ENCODE measurements around the gene C10orf67.
"Not testable (repeated sequence)": the region's sequence is repeated elsewhere in the genome, so short reads cannot be mapped to it uniquely, and the experiment has no call there.

C10orf67 gene

DNA sequence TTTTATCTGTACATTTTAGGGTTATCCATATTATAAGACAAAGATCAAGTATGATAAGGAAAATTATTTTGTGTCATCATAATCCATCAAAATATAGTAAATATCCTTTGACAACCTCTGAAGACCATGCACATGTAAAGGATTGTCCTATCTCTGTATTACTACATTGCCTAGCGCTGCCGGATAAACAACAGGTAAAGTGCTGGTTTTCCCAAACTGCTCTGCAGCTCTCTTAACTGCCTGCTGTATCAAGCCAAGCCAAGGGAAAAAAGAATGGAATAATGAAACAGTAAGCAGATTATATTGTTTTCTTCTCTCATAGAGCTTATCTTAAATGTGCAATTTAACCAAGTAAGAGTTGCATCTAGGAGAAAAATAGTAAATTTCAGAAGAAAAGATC is 81.7 kb downstream of the C10orf67 start:
- DNase-seq, result no peak

GRCh38 chr10:23258516-23258915 is 86.1 kb downstream of the C10orf67 start:
- DNase-seq, result no peak

DNA sequence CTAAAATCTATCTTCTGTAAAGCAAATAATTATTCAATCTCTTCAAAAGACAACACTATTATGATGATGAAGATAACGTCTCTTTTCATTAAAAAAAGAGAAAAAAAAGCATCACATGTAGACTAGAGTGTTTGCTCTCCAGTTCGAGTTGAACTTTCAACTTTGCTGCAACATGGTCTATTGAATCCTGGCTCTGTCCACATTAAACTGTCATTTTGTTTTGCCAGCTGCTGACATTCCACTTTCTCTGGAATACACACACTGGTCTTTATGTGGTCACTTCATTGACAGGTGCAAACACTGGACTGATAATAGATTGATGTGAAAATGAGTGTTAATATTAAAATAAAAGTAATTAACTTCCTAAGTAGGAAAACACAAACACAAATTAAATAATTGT is 90.8 kb downstream of the C10orf67 start:
- no peak for DNase-seq

GRCh38 chr10:23252859-23253258 is 91.7 kb downstream of the C10orf67 start:
- not testable (repeated sequence) for DNase-seq

- not testable (repeated sequence) for DNase-seq
These were observed 102.8 kb downstream of the C10orf67 start for GRCh38 chr10:23241779-23242178.

DNA sequence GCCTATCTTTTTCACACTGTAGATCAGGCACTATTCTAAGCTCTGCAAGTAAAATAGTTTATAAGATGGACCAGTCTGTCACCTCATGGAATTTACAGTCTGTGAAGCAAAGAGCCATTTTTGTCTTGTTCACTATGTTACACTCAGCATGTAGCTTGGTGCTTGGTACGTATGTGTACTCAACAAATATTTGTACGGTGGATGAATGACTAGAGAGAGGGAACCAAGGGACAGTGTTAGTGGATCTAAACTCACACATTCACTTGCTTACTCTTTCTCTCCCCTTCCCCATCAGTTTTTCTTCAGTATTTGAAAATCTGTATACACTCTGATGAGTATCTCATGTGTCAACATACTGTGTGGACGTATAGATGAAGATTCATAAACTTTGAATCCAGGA is 106.6 kb downstream of the C10orf67 start:
- no peak for DNase-seq

DNA sequence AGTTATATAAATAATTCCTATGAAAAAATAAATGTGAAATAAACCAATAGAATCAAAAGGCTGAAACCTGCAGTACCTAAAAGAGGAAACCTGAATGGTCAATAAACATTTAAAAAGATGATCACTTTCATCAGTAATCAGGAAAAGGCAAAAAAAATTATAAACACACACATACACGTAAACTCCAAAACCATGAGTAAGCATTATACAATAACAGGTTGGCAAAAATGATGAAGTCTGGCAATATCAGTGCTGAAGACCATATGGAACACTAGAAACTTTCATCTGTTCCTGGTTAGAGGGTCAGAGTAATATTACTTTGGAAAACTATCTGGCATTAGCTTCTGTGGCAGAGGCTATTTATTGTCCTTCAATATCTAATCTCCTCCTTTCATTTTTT is 114.0 kb downstream of the C10orf67 start:
- DNase-seq, result no peak

DNA sequence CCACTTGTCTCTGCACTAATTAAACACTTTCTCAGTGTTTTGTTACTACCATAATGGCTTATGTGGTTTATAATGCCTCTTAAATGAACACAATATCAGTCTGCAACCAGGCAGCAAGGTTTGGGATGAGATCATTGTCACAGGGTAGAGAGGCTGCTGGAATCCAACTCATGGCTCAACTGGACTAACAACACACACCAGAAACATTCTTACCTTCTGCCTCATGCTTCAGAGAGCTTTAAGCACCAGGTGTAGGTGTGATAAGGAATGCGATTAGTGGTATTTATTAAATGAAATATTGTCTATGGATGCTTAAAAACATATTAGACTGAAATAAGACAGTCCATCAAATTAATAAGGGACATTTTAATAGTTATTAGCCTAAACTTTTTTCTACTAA is 127.1 kb downstream of the C10orf67 start:
- DNase-seq, result no peak

GRCh38 chr10:23205972-23206642 is 138.5 kb downstream of the C10orf67 start:
- DNase-seq, result no peak

DNA sequence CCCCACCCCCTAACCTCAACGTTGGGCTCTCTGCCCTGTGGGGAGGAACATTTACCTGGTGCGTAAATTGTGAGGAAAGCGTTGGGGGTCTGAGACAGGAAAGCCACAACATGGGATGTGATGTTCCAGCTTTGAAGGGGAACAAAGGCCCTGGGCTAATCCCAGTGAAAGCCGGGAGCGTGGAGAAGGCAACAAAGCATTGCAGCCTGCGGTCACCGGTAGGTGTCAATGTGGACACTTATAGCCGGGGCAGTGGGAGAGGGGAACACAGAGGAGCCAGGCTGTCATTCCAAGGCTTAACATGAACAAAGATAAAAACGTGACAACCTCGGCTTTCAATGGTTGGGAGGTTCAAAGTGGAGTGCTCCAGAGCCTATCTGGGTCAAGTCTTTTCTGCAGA is 139.8 kb downstream of the C10orf67 start:
- DNase-seq, result no peak

DNA sequence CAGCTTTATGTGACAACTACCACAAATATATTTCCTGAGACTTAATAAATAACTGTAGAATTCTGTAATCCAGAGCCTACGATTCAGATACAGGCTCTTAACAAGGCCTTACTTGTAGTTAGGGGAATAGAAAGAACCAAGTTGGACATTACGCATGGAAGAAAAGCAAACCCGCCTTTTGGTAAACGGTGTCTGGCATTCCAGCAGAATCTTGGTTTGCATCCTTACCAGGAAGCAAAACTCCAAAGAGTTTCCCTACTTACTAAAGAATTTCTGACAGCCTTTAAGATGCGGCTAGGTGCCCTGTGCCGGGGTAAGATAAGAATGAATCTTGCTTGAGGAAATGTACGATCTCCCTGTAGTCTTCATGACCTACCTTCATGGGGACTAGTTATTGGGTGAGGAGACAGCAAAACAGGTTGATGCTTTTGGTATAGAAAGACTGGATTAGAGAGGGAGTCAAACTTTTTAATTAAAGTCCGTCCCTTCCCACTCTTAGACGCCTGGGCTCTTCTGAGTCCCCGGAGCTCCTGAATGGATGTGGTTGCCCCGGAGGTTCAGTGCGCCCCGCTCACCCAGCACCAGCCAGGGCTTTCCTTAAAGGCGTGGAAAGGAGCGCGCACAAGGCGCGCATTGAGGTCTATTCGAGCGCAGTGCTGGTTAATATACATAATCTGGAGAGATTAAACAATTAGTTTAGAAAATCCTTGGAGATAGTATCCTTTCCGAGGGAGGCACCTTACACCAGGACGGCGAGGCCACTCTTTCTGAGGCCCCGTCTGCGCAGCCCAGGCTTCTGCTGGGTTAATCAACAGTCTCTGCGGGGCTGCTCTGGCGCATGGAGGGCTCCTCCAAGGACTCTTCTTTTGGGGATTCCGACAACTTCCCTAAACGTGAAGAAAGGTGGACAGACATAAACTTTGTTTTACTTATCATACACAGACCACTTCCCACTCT is 140.9 kb downstream of the C10orf67 start:
- no peak for DNase-seq

GRCh38 chr10:23202779-23203178 is 141.8 kb downstream of the C10orf67 start:
- no peak for DNase-seq

DNA sequence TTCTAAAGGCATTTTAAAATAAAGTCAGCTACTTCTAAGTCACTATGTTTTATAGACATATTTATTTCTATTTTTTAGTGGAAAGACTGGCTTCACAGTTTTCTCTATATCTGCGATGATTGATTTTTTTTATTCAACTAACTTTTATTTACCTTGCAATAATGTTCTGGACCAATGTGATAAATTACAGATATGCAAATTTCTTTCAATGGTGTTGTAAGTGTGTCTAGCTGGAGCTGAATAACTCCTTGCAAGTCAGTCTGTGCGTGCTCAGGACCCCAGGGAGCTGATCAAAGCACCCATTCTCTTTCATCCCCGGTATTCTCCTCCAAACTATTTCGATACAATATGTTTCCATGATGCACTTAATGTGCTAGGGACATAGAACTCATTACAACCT is 142.8 kb downstream of the C10orf67 start:
- DNase-seq, result no peak

DNA sequence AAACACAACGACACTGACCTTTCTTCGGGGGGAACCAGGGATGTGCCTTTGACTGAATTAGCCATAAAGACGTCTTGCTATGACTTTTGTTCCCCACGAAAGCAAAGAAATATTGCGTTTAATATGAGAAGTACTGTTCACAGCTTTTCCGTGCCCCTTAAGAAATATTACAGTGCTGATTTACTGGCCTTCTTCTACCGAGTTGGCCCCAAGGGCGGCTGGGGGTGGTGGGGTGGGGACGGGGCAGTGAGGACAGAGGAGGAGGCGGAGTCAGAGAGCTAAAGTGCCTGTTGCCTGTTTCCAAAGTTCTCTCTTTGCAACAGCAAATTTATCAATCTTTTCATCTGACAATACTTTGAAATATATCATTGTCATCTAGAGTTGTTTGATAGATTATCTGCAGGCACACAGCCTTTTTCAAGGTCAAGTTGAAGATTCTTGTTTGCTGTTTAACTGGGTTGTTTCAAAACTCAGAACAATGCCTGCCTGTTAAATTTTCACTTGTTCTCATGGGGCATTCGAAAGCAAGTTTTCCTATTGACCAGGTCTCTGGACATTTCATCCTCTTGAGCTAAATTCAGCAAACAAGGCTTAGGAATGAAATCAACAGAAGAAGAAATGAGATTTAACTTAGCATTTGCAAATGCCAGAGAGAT is 143.5 kb downstream of the C10orf67 start:
- no peak for DNase-seq

DNA sequence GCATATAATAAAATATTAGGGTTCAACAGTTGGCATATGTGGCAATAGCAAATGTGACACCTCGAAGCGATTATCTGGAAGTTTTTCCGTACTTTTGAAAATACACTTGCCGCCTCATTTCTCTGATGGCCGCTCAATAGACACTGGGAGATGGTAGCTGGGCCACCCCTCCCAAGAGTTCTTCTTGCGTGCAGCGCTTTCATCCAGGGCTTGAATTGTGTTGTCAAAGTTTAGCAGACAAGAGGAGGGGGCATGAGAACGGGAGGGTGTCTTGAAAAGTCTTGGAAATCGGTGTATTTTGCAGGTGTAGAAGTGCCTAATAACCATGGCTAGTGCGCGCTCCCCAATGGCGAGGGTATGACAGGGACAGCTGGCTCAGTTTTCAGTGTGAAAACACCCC is 144.0 kb downstream of the C10orf67 start:
- DNase-seq, result no peak

DNA sequence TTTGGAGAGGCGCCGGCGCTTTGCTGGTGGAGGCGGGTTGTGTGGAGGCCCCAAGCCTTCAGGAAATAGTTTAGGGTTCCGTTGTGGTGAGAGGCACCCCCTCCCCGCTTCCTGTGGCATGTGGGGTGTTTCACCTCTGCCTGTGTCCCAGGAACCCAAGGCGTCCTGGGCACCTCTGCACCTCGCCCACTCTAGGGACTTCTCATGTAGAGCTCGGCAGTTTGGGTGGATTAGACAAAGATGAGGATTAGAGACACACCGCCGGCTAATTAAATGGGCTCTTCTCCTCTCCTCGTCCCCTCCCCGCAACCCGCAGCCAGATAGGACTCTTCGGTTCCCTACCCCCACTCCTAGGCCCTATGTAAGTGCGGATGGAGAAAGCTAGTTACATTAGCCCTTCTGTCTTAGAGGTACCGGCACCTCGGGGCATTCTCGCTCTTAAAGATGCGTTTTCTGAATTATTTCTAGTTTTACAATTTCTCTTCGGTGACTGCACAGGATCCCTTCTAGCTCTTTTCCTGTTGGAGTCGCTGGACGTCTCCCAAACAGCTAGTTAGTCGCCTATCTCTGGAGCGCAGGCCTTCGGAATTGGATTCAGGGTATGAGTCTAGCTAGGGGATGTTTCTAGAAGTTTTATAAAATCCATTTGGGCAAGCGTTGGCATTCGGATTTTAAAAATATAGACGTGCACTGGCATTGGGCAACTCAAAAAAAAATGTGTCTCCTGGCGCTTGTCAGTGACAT is 144.7 kb downstream of the C10orf67 start:
- no peak for DNase-seq

DNA sequence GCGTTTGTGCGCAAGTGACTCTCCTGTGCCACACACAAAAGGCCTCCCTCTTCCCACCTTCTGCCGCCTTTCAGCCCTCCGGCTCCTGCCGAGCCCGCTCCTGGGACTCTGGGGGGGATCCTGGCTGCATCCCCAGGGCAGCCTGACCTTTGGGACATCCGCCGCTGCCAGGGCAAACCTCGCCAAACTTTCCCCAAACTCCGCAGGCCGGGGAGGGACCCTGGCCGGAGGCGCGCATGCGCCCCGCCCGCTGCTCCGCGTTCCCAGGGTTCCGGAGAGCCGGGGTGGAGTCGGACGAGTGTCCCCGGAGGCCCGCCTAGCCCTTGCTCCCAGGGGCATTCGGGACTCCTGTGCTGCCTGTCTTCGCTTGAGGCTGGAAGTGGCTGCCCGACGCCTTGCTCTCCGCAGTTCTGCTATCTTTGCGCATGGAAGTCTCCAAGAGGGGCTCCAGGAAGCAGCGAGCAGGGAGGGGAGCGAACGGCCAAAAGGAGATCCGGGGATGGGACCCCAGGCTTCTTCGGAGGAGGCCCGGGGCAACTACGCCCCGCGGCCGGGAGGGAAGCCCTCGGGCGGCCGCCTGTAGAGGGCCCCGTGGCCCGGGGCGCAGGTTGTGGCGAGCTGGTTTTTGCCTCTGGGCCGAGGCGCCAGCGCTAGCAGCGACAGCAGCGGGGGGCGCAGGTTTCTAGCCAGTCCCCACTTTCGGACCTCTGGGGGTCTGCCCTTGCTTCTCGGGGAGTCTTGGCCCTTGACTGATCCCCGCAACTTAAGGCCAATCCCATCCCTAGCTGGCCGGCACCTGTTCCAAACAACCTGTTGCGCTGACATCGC is 145.4 kb downstream of the C10orf67 start:
- no peak for DNase-seq

GRCh38 chr10:23198610-23198939 is 146.0 kb downstream of the C10orf67 start:
- DNase-seq, result no peak

DNA sequence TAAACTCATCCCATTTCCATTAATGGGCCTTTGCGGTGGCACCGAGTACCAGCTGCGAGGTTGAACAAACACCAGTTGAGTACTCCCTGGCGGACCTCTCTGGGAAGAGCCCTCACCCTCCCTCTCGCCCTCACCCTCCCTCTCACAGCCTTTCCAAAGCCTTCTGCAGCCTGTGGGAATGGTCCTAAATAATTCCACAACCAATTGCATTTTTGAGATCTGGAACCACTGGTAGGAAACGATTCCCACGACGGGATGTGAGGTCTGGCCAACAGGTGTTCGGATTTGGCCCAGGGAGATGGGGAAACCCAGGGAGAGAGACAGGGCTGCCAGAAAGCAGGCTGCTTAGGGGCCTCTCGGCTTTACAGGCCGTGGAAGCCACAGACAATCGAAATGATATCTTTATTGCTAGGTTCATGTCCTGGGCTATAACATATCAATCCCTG is 147.2 kb downstream of the C10orf67 start:
- no peak for DNase-seq

- no peak for DNase-seq
These were observed 147.7 kb downstream of the C10orf67 start for GRCh38 chr10:23196915-23197314.

GRCh38 chr10:23195846-23196600 is 148.6 kb downstream of the C10orf67 start:
- DNase-seq, result no peak
